K562 (cell line): ENCODE results near the gene TMEM141. TPM values are rescaled to one million over a fixed set of nuclear protein-coding genes. Genes with fewer than 3 reads are reported as not detected.

ENCODE experiments used
- CBX1 ChIP-seq: sonication (generic); IDR thresholded peaks from 2 replicates; pipeline ENCODE4 v1.6.1; 2016; ENCODE audit warnings: antibody characterized with exemption, low read depth, mild to moderate bottlenecking
- DIDO1 ChIP-seq: fragments of 450-650 bp; IDR thresholded peaks from 2 replicates; pipeline ENCODE4 v1.6.1; 2016; ENCODE audit warnings: low read depth, missing biosample characterization, missing genetic modification characterization
- ETV1 ChIP-seq: fragments of 450-650 bp; conservative IDR thresholded peaks from 2 replicates; pipeline ENCODE4 v1.6.1; 2016; ENCODE audit warnings: missing genetic modification characterization, control low read depth, low read depth, missing compliant biosample characterization
- ETV5 ChIP-seq: sonication (generic); formaldehyde crosslinking; IDR thresholded peaks from 2 replicates; pipeline ENCODE4 v1.4.0; 2020; ENCODE audit warnings: low read depth, mild to moderate bottlenecking, missing genetic modification reagents
- HDAC1 ChIP-seq, 2 experiments: fragments of 450-650 bp; IDR thresholded peaks; 2 replicates each; pipeline ENCODE4 v1.6.1; 2016 to 2017; ENCODE audit warnings: inconsistent platforms in 1 of 2, mild to moderate bottlenecking in 1 of 2, moderate library complexity in 1 of 2
- HSF4 ChIP-seq: fragments of 250-450 bp; sonication (Bioruptor Pico); IDR thresholded peaks from 2 replicates; pipeline ENCODE4 v2.1.2; 2022; ENCODE audit warnings: mild to moderate bottlenecking, moderate library complexity, borderline replicate concordance
- IFI16 ChIP-seq: fragments of 250-450 bp; sonication (Bioruptor Pico); IDR thresholded peaks from 2 replicates; pipeline ENCODE4 v2.1.2; 2022; ENCODE audit warnings: mild to moderate bottlenecking, inconsistent platforms
- ILK ChIP-seq: fragments of 450-650 bp; IDR thresholded peaks from 2 replicates; pipeline ENCODE4 v1.6.1; 2016; ENCODE audit warnings: missing genetic modification characterization, low read depth, mild to moderate bottlenecking, missing compliant biosample characterization, moderate library complexity, borderline replicate concordance
- KHSRP ChIP-seq: fragments of 450-650 bp; IDR thresholded peaks from 2 replicates; pipeline ENCODE4 v1.6.1; 2017
- KLF13 ChIP-seq: fragments of 450-650 bp; IDR thresholded peaks from 2 replicates; pipeline ENCODE4 v1.6.1; 2016; ENCODE audit warnings: missing genetic modification characterization, low read depth, mild to moderate bottlenecking, missing compliant biosample characterization, moderate library complexity, borderline replicate concordance
- L3MBTL2 ChIP-seq: fragments of 450-650 bp; IDR thresholded peaks from 2 replicates; pipeline ENCODE4 v1.6.1; 2016; ENCODE audit warnings: mild to moderate bottlenecking, moderate library complexity
- MAFF ChIP-seq: IDR thresholded peaks from 2 replicates; pipeline ENCODE4 v1.6.1; 2012; ENCODE audit warnings: low read length, improper control_type of control experiment
- NCOA2 ChIP-seq, 2 experiments: fragments of 450-650 bp; IDR thresholded peaks; 2 replicates each; pipeline ENCODE4 v1.6.1; 2018; ENCODE audit warnings: mild to moderate bottlenecking in 2 of 2, moderate library complexity in 1 of 2; ENCODE audit not compliant: partially characterized antibody in 2 of 2
- NCOR1 ChIP-seq: fragments of 450-650 bp; IDR thresholded peaks from 2 replicates; pipeline ENCODE4 v1.6.1; 2016; ENCODE audit warnings: mild to moderate bottlenecking, moderate library complexity
- PCBP1 ChIP-seq: fragments of 200-400 bp; formaldehyde crosslinking; IDR thresholded peaks from 2 replicates; pipeline ENCODE4 v1.6.1; 2018; ENCODE audit warnings: mild to moderate bottlenecking, low read depth, low read length; ENCODE audit not compliant: poor library complexity, severe bottlenecking
- PML ChIP-seq: IDR thresholded peaks from 2 replicates; pipeline ENCODE4 v1.6.1; 2012; ENCODE audit warnings: low read length, inconsistent platforms
- SIX5 ChIP-seq, 2 experiments: IDR thresholded peaks; 2 replicates each; pipeline ENCODE4 v1.6.1; 2011; ENCODE audit warnings: low read length in 2 of 2, borderline replicate concordance in 1 of 2, low read depth in 1 of 2, mild to moderate bottlenecking in 1 of 2, moderate library complexity in 1 of 2; ENCODE audit not compliant: insufficient read depth in 1 of 2
- ZNF764 ChIP-seq: fragments of 250-450 bp; sonication (Bioruptor Pico); IDR thresholded peaks from 2 replicates; pipeline ENCODE4 v1.4.0; 2020; ENCODE audit warnings: low read depth, mild to moderate bottlenecking, moderate library complexity
- ZNF77 ChIP-seq: fragments of 250-450 bp; sonication (Bioruptor Pico); IDR thresholded peaks from 2 replicates; pipeline ENCODE4 v1.5.0; 2020
- polyA plus RNA-seq, 8 experiments: library from polyadenylated mRNA; depleted of rRNA in 4 of 8; stranded (reverse) in 5 of 8; unstranded in 3 of 8; fragments of >200 nt; fragmentation: Nextera tagmentation in 2 of 8; fragmentation: Illumina TruSeq in 1 of 8; extraction: Ambion mirVana in 2 of 8; extraction: Trizol in 1 of 8; gene quantifications; 2 replicates each; pipeline versions ENCODE4 v1.2.1 to v1.2.3, GENCODE V29; 2011 to 2014; ENCODE audit warnings: inconsistent platforms in 1 of 8, missing spikeins in 1 of 8
- total RNA-seq, 7 experiments: library from RNA; depleted of rRNA in 6 of 7; stranded (reverse); fragments of >200 nt in 6 of 7; fragmentation: Illumina TruSeq in 2 of 7; extraction: Trizol in 2 of 7; gene quantifications; 2 replicates each; pipeline versions ENCODE4 v1.2.1 to v1.2.3, GENCODE V29; 2011 to 2021; ENCODE audit warnings: low replicate concordance in 1 of 7
- TF ChIP-seq, protein P1 (sequence below), 2 experiments: IDR thresholded peaks in 1 of 2; conservative IDR thresholded peaks in 1 of 2; 2 replicates each; pipeline ENCODE4 v1.6.1; 2016; ENCODE audit warnings: low read depth in 2 of 2, mild to moderate bottlenecking in 1 of 2, missing compliant biosample characterization in 1 of 2, missing genetic modification characterization in 1 of 2, moderate library complexity in 1 of 2
- TF ChIP-seq, protein P2 (sequence below), 3 experiments: IDR thresholded peaks in 2 of 3; conservative IDR thresholded peaks in 1 of 3; 2 replicates each; pipeline ENCODE4 v1.5.1; 2011 to 2012; ENCODE audit warnings: low read length in 3 of 3, mild to moderate bottlenecking in 3 of 3, control low read depth in 2 of 3, improper control_type of control experiment in 1 of 3, inconsistent platforms in 1 of 3, low read depth in 1 of 3, mixed read lengths in 1 of 3, moderate library complexity in 1 of 3; ENCODE audit not compliant: insufficient read depth in 2 of 3

The TMEM141 gene
- total and polyA plus RNA-seq, 9 of the 15 experiments (the other 6 are each of a cell fraction or from before 2014, with no cell fraction given), result 21.5 to 123 (median 74.8) TPM

DNA sequence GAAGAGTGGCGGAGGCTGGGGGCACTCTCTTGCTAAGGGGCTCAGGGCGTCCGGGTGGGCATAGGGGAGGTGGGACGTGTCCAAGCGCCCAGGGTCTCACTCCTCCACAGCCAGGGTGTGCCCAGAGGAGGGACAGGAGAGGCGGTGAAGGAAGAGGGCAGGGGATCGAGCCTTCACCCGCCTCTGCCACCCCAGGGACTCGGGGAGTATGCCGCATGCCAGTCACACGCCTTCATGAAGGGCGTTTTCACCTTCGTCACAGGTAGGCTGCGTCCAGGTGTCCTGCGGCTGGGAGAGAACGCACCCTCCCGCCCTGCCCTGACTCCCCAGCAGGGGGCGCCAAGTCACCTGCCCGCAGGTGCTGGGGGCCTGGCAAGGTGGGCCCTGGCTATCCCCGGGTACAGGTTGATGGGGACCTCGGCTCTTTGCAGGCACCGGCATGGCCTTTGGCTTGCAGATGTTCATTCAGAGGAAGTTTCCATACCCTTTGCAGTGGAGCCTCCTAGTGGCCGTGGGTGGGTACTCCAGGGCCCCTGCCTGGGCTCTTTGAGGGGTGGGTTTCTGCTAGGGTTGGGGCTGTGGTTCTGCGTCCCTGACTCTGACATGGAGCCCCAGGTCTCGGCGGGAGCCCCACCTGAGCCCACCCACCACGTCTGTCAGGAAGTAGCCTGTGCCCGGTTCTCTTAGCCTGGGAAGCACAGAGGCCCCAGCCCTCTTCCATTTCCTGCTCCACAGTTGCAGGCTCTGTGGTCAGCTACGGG, 552 bp downstream of the TMEM141 start (continued):
- TF ChIP-seq SIX5 (IDR thresholded peaks at IDR 0.05; ENCODE audit: borderline replicate concordance in 1 of 2, insufficient read depth in 1 of 2, low read depth in 1 of 2, low read length in 2 of 2), result no peak
- no peak for TF ChIP-seq DIDO1 (tag)
- TF ChIP-seq ZNF764, result no peak
- TF ChIP-seq IFI16 (CRISPR knock-in tag), result no peak
- TF ChIP-seq L3MBTL2, result peak; percentile 59
- 0 out of 2 replicates have a peak, but pooled peaks have one; percentile 4 for TF ChIP-seq PML
- no peak for TF ChIP-seq NCOA2 (IDR thresholded peaks at IDR 0.05; ENCODE audit: partially characterized antibody in 2 of 2)
- TF ChIP-seq ZNF77 (CRISPR knock-in tag), result no peak
- TF ChIP-seq ILK, result no peak
- peak; percentile 24; the same call in 1 of the 2 replicates for TF ChIP-seq CBX1
- TF ChIP-seq HSF4 (CRISPR knock-in tag), result no peak
- TF ChIP-seq, protein P1, sequence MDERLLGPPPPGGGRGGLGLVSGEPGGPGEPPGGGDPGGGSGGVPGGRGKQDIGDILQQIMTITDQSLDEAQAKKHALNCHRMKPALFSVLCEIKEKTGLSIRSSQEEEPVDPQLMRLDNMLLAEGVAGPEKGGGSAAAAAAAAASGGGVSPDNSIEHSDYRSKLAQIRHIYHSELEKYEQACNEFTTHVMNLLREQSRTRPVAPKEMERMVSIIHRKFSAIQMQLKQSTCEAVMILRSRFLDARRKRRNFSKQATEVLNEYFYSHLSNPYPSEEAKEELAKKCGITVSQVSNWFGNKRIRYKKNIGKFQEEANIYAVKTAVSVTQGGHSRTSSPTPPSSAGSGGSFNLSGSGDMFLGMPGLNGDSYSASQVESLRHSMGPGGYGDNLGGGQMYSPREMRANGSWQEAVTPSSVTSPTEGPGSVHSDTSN (CRISPR knock-in tag; IDR thresholded peaks at IDR 0.05; ENCODE audit: low read depth), result no peak
- TF ChIP-seq, protein P1 (tag; conservative IDR thresholded peaks at IDR 0.05; ENCODE audit: low read depth), result no peak
- no peak for TF ChIP-seq ETV5
- TF ChIP-seq, protein P2, sequence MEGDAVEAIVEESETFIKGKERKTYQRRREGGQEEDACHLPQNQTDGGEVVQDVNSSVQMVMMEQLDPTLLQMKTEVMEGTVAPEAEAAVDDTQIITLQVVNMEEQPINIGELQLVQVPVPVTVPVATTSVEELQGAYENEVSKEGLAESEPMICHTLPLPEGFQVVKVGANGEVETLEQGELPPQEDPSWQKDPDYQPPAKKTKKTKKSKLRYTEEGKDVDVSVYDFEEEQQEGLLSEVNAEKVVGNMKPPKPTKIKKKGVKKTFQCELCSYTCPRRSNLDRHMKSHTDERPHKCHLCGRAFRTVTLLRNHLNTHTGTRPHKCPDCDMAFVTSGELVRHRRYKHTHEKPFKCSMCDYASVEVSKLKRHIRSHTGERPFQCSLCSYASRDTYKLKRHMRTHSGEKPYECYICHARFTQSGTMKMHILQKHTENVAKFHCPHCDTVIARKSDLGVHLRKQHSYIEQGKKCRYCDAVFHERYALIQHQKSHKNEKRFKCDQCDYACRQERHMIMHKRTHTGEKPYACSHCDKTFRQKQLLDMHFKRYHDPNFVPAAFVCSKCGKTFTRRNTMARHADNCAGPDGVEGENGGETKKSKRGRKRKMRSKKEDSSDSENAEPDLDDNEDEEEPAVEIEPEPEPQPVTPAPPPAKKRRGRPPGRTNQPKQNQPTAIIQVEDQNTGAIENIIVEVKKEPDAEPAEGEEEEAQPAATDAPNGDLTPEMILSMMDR (IDR thresholded peaks at IDR 0.05 in 2 of 3, conservative IDR thresholded peaks at IDR 0.05 in 1 of 3; ENCODE audit: insufficient read depth in 2 of 3, low read depth in 1 of 3, low read length in 3 of 3), result peak; percentile 93 to 100 (median 99)
- no peak for TF ChIP-seq NCOR1
- 0 out of 4 replicates have a peak, but pooled peaks of 1 of the 2 experiments have one; percentile 56 for TF ChIP-seq HDAC1 (IDR thresholded peaks at IDR 0.05)
- TF ChIP-seq MAFF, result no peak
- TF ChIP-seq KLF13 (tag), result no peak
- TF ChIP-seq ETV1 (tag), result no peak
- TF ChIP-seq PCBP1, result peak; percentile 18
- no peak for TF ChIP-seq KHSRP
